T-helper 1 cell treated with Interleukin-12 subunit alpha and Interleukin-12 subunit beta and Interleukin-4 antibody, amounts not matched to agents 30 μg/mL and 1 μg/mL, for 36 hours (primary cell): Measurements from ENCODE around the gene SOX8.

Experiments
- H3K27ac Mint-ChIP-seq: one replicate; pipeline ENCODE4 v1.8.0; 2021; ENCODE audit warnings: mild to moderate bottlenecking, mixed read lengths
- H3K27me3 Mint-ChIP-seq: one replicate; pipeline ENCODE4 v1.8.0; 2021; ENCODE audit warnings: low read depth, mixed read lengths
- H3K36me3 Mint-ChIP-seq: one replicate; pipeline ENCODE4 v1.8.0; 2021; ENCODE audit warnings: low read depth, mixed read lengths
- H3K4me1 Mint-ChIP-seq: one replicate; pipeline ENCODE4 v1.8.0; 2021; ENCODE audit warnings: low read depth, mixed read lengths
- H3K4me3 Mint-ChIP-seq: one replicate; pipeline ENCODE4 v1.8.0; 2021; ENCODE audit warnings: mild to moderate bottlenecking, moderate library complexity, mixed read lengths
- H3K9me3 Mint-ChIP-seq: one replicate; pipeline ENCODE4 v1.8.0; 2021; ENCODE audit warnings: mixed read lengths

SOX8 gene

GRCh38 chr16:996681-997080, 15.1 kb downstream of the SOX8 start:
- Mint-ChIP-seq H3K36me3 (no peaks in the 10 kb centered on the region), H3K27ac (no peak overlapping the region), H3K9me3 (no peaks in the 10 kb centered on the region), H3K4me1 (peaks cover 8% of the 10 kb centered on the region), H3K27me3 (peaks cover 45% of the 10 kb centered on the region), H3K4me3 (no peak overlapping the region)

- no peaks in the 10 kb centered on the region for H3K36me3 Mint-ChIP-seq
- H3K27me3 Mint-ChIP-seq = peaks cover 45% of the 10 kb centered on the region
- no peak overlapping the region for H3K27ac Mint-ChIP-seq
- H3K9me3 Mint-ChIP-seq = no peaks in the 10 kb centered on the region
- H3K4me1 Mint-ChIP-seq = peaks cover 8% of the 10 kb centered on the region
- H3K4me3 Mint-ChIP-seq = peak overlapping the region; percentile 10
Measured at GRCh38 chr16:997440-998051, 16.0 kb downstream of the SOX8 start.

GRCh38 chr16:998211-998610, 16.6 kb downstream of the SOX8 start:
- Mint-ChIP-seq H3K36me3 (no peaks in the 10 kb centered on the region), H3K27me3 (peaks cover 45% of the 10 kb centered on the region), H3K4me1 (peaks cover 8% of the 10 kb centered on the region), H3K9me3 (no peaks in the 10 kb centered on the region), H3K4me3 (no peak overlapping the region), H3K27ac (no peak overlapping the region)

GRCh38 chr16:998615-999014, 17.0 kb downstream of the SOX8 start:
- no peak overlapping the region for H3K4me3 Mint-ChIP-seq
- H3K4me1 Mint-ChIP-seq = peaks cover 8% of the 10 kb centered on the region
- H3K27ac Mint-ChIP-seq = no peak overlapping the region
- no peaks in the 10 kb centered on the region for H3K9me3 Mint-ChIP-seq
- H3K27me3 Mint-ChIP-seq = peaks cover 45% of the 10 kb centered on the region
- no peaks in the 10 kb centered on the region for H3K36me3 Mint-ChIP-seq

- Mint-ChIP-seq H3K27ac (no peak overlapping the region), H3K9me3 (no peaks in the 10 kb centered on the region), H3K4me3 (no peak overlapping the region), H3K4me1 (peaks cover 14% of the 10 kb centered on the region), H3K36me3 (no peaks in the 10 kb centered on the region), H3K27me3 (peaks cover 45% of the 10 kb centered on the region)
Measured at GRCh38 chr16:999677-1000076, 18.1 kb downstream of the SOX8 start.

- Mint-ChIP-seq H3K27ac (no peak overlapping the region), H3K4me3 (no peak overlapping the region), H3K4me1 (peaks cover 14% of the 10 kb centered on the region)
Measured at GRCh38 chr16:1000608-1001007, 19.0 kb downstream of the SOX8 start.

GRCh38 chr16:1001096-1001495, 19.5 kb downstream of the SOX8 start:
- Mint-ChIP-seq H3K4me3 (no peak overlapping the region), H3K27ac (no peak overlapping the region), H3K9me3 (no peaks in the 10 kb centered on the region), H3K36me3 (no peaks in the 10 kb centered on the region), H3K27me3 (peaks cover 33% of the 10 kb centered on the region), H3K4me1 (peaks cover 14% of the 10 kb centered on the region)

More at GRCh38 chr16:1000608-1001007, 19.0 kb downstream of the SOX8 start:
- no peaks in the 10 kb centered on the region for H3K36me3 Mint-ChIP-seq
- H3K27me3 Mint-ChIP-seq = peaks cover 36% of the 10 kb centered on the region
- no peaks in the 10 kb centered on the region for H3K9me3 Mint-ChIP-seq

- H3K27me3 Mint-ChIP-seq = peaks cover 25% of the 10 kb centered on the region
- peaks cover 11% of the 10 kb centered on the region for H3K4me1 Mint-ChIP-seq
- no peak overlapping the region for H3K4me3 Mint-ChIP-seq
- no peaks in the 10 kb centered on the region for H3K36me3 Mint-ChIP-seq
- no peaks in the 10 kb centered on the region for H3K9me3 Mint-ChIP-seq
- H3K27ac Mint-ChIP-seq = no peak overlapping the region
Measured at GRCh38 chr16:1002399-1003166, 21.0 kb downstream of the SOX8 start.

GRCh38 chr16:1003391-1004347, 22.1 kb downstream of the SOX8 start:
- Mint-ChIP-seq H3K36me3 (no peaks in the 10 kb centered on the region), H3K4me3 (peak overlapping the region; percentile 44), H3K4me1 (peaks cover 6% of the 10 kb centered on the region), H3K27ac (no peak overlapping the region), H3K27me3 (peaks cover 19% of the 10 kb centered on the region), H3K9me3 (no peaks in the 10 kb centered on the region)

GRCh38 chr16:1005286-1005685, 23.7 kb downstream of the SOX8 start:
- Mint-ChIP-seq H3K4me1 (peaks cover 6% of the 10 kb centered on the region), H3K27me3 (peaks cover 14% of the 10 kb centered on the region), H3K27ac (no peak overlapping the region), H3K36me3 (no peaks in the 10 kb centered on the region), H3K4me3 (no peak overlapping the region), H3K9me3 (no peaks in the 10 kb centered on the region)

- Mint-ChIP-seq H3K36me3 (no peaks in the 10 kb centered on the region), H3K4me3 (no peak overlapping the region), H3K4me1 (peaks cover 6% of the 10 kb centered on the region), H3K27ac (no peak overlapping the region), H3K9me3 (no peaks in the 10 kb centered on the region), H3K27me3 (peaks cover 10% of the 10 kb centered on the region)
Measured at GRCh38 chr16:1006781-1007180, 25.2 kb downstream of the SOX8 start.

- H3K36me3 Mint-ChIP-seq = no peaks in the 10 kb centered on the region
- peaks cover 6% of the 10 kb centered on the region for H3K4me1 Mint-ChIP-seq
- peaks cover 10% of the 10 kb centered on the region for H3K27me3 Mint-ChIP-seq
- no peak overlapping the region for H3K27ac Mint-ChIP-seq
- no peak overlapping the region for H3K4me3 Mint-ChIP-seq
- no peaks in the 10 kb centered on the region for H3K9me3 Mint-ChIP-seq
Measured at GRCh38 chr16:1007284-1007850, 25.8 kb downstream of the SOX8 start.

- peaks cover 10% of the 10 kb centered on the region for H3K27me3 Mint-ChIP-seq
- H3K9me3 Mint-ChIP-seq = no peaks in the 10 kb centered on the region
- no peak overlapping the region for H3K4me3 Mint-ChIP-seq
- peaks cover 6% of the 10 kb centered on the region for H3K4me1 Mint-ChIP-seq
- no peak overlapping the region for H3K27ac Mint-ChIP-seq
- no peaks in the 10 kb centered on the region for H3K36me3 Mint-ChIP-seq
Measured at GRCh38 chr16:1008085-1008484, 26.5 kb downstream of the SOX8 start.

- peaks cover 10% of the 10 kb centered on the region for H3K27me3 Mint-ChIP-seq
- H3K27ac Mint-ChIP-seq = no peak overlapping the region
- no peaks in the 10 kb centered on the region for H3K36me3 Mint-ChIP-seq
- no peaks in the 10 kb centered on the region for H3K9me3 Mint-ChIP-seq
- H3K4me1 Mint-ChIP-seq = no peaks in the 10 kb centered on the region
- H3K4me3 Mint-ChIP-seq = no peak overlapping the region
Measured at GRCh38 chr16:1009358-1010150, 28.0 kb downstream of the SOX8 start.
